ENCODE measurements around the gene MMP2. TPM values are rescaled to one million over a fixed set of nuclear protein-coding genes. Genes with fewer than 3 reads are reported as not detected.

The MMP2 gene
- total and polyA plus RNA-seq, 2 of the 13 experiments (the other 11 are each of a cell fraction or from before 2014, with no cell fraction given) = 0.31 to 1.3 TPM

- TF ChIP-seq FOXP4 (CRISPR knock-in tag; IDR thresholded peaks at IDR 0.05) (peak; percentile 45; the same call in 1 of the 2 replicates), SP5 (CRISPR knock-in tag; IDR thresholded peaks at IDR 0.05; ENCODE audit: borderline replicate concordance, low read depth) (peak; percentile 48; the same call in 1 of the 2 replicates), ZNF709 (CRISPR knock-in tag; IDR thresholded peaks at IDR 0.05) (no peak), ZNF280B (CRISPR knock-in tag; IDR thresholded peaks at IDR 0.05; ENCODE audit: borderline replicate concordance) (0 out of 2 replicates have a peak, but pooled peaks have one; percentile 46), ZNF207 (IDR thresholded peaks at IDR 0.05; ENCODE audit: borderline replicate concordance) (no peak), SOX5 (CRISPR knock-in tag; IDR thresholded peaks at IDR 0.05; ENCODE audit: borderline replicate concordance) (peak; percentile 46; the same call in 1 of the 2 replicates), ZNF841 (CRISPR knock-in tag; IDR thresholded peaks at IDR 0.05; ENCODE audit: borderline replicate concordance) (no peak), ZFX (CRISPR knock-in tag; IDR thresholded peaks at IDR 0.05; ENCODE audit: low read depth) (peak; percentile 60), NRL (CRISPR knock-in tag; IDR thresholded peaks at IDR 0.05; ENCODE audit: borderline replicate concordance) (peak; percentile 60; the same call in 1 of the 2 replicates), ELF1 (CRISPR knock-in tag; IDR thresholded peaks at IDR 0.05) (peak; percentile 54; the same call in 1 of the 2 replicates), ZNF251 (CRISPR knock-in tag; IDR thresholded peaks at IDR 0.05) (no peak), THRA (CRISPR knock-in tag; IDR thresholded peaks at IDR 0.05; ENCODE audit: borderline replicate concordance) (no peak), TFDP2 (CRISPR knock-in tag; IDR thresholded peaks at IDR 0.05) (no peak), TBX2 (CRISPR knock-in tag; IDR thresholded peaks at IDR 0.05; ENCODE audit: borderline replicate concordance) (peak; percentile 48; the same call in 1 of the 2 replicates), ZIK1 (CRISPR knock-in tag; IDR thresholded peaks at IDR 0.05; ENCODE audit: borderline replicate concordance, low read depth) (no peak), ZNF451 (CRISPR knock-in tag; IDR thresholded peaks at IDR 0.05) (no peak), LCORL (IDR thresholded peaks at IDR 0.05) (no peak), LCORL (CRISPR knock-in tag; IDR thresholded peaks at IDR 0.05) (no peak), NONO (IDR thresholded peaks at IDR 0.05) (no peak), NONO (CRISPR knock-in tag; conservative IDR thresholded peaks at IDR 0.05) (no peak), NR2F6 (IDR thresholded peaks at IDR 0.05) (peak; percentile 86), NR2F6 (CRISPR knock-in tag; IDR thresholded peaks at IDR 0.05) (peak; percentile 84), ZNF350 (CRISPR knock-in tag; IDR thresholded peaks at IDR 0.05; ENCODE audit: borderline replicate concordance, low read depth) (peak; percentile 20; the same call in 1 of the 2 replicates), HES4 (CRISPR knock-in tag; IDR thresholded peaks at IDR 0.05; ENCODE audit: borderline replicate concordance) (no peak), TRIM24 (CRISPR knock-in tag; IDR thresholded peaks at IDR 0.05) (no peak), NFE2 (CRISPR knock-in tag; IDR thresholded peaks at IDR 0.05) (no peak), HMG20A (CRISPR knock-in tag; IDR thresholded peaks at IDR 0.05; ENCODE audit: borderline replicate concordance) (peak; percentile 89)
These were observed 23.9 kb downstream of the MMP2 start (continued) for GRCh38 chr16:55502801-55503366.

Measured in HepG2 (cell line).